DMS153 treated with DMSO at 0.1 percent for 48 hours (cell line): Measurements from ENCODE around the gene GTF3C5.
"Not testable (repeated sequence)": the region's sequence is repeated elsewhere in the genome, so short reads cannot be mapped to it uniquely, and the experiment has no call there.

Experiments used
- DNase-seq: peaks from one replicate; lab custom pipeline; 2025; ENCODE audit not compliant: unreplicated experiment; lab: John Stamatoyannopoulos, UW

GTF3C5 gene

GRCh38 chr9:133087429-133088145 lies 56.8 kb downstream of the GTF3C5 start:
- no peak for DNase-seq

GRCh38 chr9:133088146-133088750 lies 57.5 kb downstream of the GTF3C5 start:
- DNase-seq: no peak

GRCh38 chr9:133088756-133089155 lies 58.0 kb downstream of the GTF3C5 start:
- DNase-seq: no peak

- no peak for DNase-seq
Observed at GRCh38 chr9:133089271-133089671, 58.5 kb downstream of the GTF3C5 start.

- no peak for DNase-seq
Observed at GRCh38 chr9:133090187-133090586, 59.4 kb downstream of the GTF3C5 start.

GRCh38 chr9:133090752-133091385 lies 60.1 kb downstream of the GTF3C5 start:
- DNase-seq: no peak

GRCh38 chr9:133094351-133094750 lies 63.6 kb downstream of the GTF3C5 start:
- not testable (repeated sequence) for DNase-seq

- no peak for DNase-seq
Observed at GRCh38 chr9:133094842-133095393, 64.1 kb downstream of the GTF3C5 start.

GRCh38 chr9:133098104-133098754 lies 67.4 kb downstream of the GTF3C5 start:
- DNase-seq: no peak

GRCh38 chr9:133098871-133099270 lies 68.1 kb downstream of the GTF3C5 start:
- DNase-seq: no peak

GRCh38 chr9:133099726-133100505 lies 69.1 kb downstream of the GTF3C5 start:
- no peak for DNase-seq

GRCh38 chr9:133100506-133101355 lies 69.9 kb downstream of the GTF3C5 start:
- DNase-seq: no peak

- no peak for DNase-seq
Observed at GRCh38 chr9:133101356-133102189, 70.8 kb downstream of the GTF3C5 start.

- DNase-seq: no peak
Observed at GRCh38 chr9:133102190-133103021, 71.6 kb downstream of the GTF3C5 start.

GRCh38 chr9:133103183-133103986 lies 72.6 kb downstream of the GTF3C5 start:
- no peak for DNase-seq

GRCh38 chr9:133103987-133104505 lies 73.2 kb downstream of the GTF3C5 start:
- DNase-seq: no peak
